ENCODE results near the gene AGBL4.

AGBL4 gene

DNA sequence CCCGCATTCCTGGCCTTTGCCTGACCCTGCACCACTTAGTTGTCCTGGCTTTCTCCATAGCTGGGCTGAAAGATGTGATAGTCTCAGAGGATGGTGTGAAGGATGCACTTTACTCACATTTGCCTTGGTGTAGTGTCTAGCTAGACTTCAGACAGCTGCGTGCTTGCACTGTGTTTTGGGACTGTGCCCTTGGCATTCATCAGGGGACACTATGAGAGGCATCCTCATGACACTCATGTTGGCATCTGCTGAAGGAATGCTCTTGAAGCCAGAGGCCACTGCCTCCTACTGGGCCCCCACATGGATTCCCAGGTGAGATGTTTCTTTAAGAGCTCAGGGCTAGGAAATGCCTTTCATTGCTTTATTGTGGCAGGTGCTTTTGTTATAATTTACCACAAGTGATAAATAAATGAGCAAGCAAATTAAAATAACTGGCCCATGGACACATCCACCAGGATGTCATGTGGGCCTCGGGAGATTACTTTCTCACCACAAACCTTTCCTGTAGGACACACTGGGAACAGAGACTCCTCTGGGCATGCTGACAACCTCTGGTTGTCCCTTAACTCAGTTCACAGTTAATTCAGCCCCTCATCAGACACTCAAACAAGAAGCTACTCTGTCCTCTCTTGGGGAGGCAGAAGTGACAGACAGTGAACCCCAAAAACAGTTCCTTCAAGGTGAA is 1452.3 kb downstream of the AGBL4 start:
- H3K4me3 ChIP-seq (ENCODE audit: low read length): no peak overlapping the region
- no peak for TF ChIP-seq CTCF (conservative IDR thresholded peaks at IDR 0.05; ENCODE audit: low read length)

DNA sequence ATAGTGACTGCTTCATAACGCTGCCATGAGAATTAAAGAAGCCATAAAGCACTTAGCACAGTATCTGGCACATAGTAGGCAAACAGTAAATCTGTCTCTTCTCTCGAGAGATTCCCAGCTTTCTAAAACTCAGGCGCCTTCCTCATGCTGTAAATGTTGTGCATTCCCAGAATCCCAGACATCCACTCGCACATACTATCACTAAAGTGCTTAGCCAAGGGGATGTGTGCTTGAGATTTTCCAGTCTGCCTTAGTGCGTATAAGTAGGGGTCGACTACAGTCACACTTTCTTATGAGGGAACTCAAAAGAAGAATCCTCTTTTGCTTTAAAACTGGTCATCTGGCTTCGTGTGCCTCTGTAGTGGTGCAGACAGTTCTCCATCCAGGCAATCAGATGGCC is 1453.2 kb downstream of the AGBL4 start:
- DNase-seq (ENCODE audit: low read depth): no peak
- TF ChIP-seq CTCF (conservative IDR thresholded peaks at IDR 0.05; ENCODE audit: low read length): no peak
- no peak overlapping the region for H3K4me3 ChIP-seq (ENCODE audit: low read length)

More for the DNA sequence above, 1452.3 kb downstream of the AGBL4 start:
- DNase-seq (ENCODE audit: low read depth): no peak

DNA sequence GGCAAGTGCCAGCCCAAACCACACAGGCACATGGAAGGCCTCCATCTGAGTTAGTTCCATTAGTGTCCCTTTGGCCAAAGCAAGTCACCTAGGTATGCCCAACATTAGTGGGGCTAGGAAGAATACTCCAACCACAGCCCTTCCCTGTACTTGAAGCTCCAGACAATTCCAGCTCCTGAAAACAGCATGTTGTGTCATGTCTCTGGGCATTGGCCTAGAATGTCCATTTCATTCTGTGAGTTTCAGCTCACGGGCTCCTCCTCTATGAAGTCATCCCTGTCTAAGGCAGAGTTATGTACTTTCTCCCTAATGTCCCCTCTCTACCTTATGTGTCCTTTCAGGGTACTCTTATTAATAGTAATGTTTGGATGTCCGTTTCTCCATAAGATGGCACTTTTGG is 1455.3 kb downstream of the AGBL4 start:
- no peak for TF ChIP-seq CTCF (conservative IDR thresholded peaks at IDR 0.05; ENCODE audit: low read length)
- no peak for DNase-seq (ENCODE audit: low read depth)
- H3K4me3 ChIP-seq (ENCODE audit: low read length): no peak overlapping the region

DNA sequence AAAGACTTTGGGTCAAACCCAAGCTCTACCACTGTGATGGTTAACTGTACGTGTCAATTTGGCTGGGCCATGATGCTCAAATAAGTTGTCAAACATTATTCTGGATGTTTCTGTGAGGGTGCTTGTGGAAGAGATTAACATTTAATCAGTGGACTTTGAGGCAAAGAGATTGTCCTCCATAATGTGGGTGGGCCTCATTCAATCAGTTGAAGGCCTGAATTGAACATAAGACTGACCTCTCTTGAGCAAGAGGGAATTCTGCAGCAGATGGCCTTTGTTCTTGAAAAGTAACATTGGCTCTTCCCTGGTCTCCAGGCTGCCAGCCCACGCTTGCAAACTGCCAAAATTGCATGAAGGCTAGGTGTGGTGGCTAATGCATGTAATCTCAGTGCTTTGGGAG is 1457.3 kb downstream of the AGBL4 start:
- H3K4me3 ChIP-seq (ENCODE audit: low read length): no peak overlapping the region
- DNase-seq (ENCODE audit: low read depth): no peak
- no peak for TF ChIP-seq CTCF (conservative IDR thresholded peaks at IDR 0.05; ENCODE audit: low read length)

- no peak for TF ChIP-seq CTCF (conservative IDR thresholded peaks at IDR 0.05; ENCODE audit: low read length)
- no peak for DNase-seq (ENCODE audit: low read depth)
- no peak overlapping the region for H3K4me3 ChIP-seq (ENCODE audit: low read length)
Observed at GRCh38 chr1:48563021-48563420, 1460.7 kb downstream of the AGBL4 start.

DNA sequence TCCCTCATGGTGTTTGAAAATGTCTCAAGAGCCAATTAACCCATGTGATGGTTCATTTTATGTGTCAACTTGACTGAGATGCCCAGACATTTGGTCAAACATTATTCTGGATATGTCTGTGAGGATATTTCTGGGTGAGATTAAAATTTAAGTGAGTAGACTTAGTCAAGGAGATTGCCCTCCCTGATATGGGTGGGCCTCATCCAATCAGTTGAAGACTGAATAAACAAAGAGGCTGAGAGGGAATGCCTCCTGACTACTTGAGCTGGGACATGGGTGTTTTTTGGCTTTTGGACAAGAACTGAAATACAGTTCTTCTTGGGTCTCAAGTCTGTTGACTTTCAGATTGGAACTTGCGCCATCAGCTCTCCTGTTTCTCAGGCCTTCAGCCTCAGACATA is 1462.3 kb downstream of the AGBL4 start:
- H3K4me3 ChIP-seq (ENCODE audit: low read length): no peak overlapping the region
- DNase-seq (ENCODE audit: low read depth): no peak
- TF ChIP-seq CTCF (conservative IDR thresholded peaks at IDR 0.05; ENCODE audit: low read length): no peak

DNA sequence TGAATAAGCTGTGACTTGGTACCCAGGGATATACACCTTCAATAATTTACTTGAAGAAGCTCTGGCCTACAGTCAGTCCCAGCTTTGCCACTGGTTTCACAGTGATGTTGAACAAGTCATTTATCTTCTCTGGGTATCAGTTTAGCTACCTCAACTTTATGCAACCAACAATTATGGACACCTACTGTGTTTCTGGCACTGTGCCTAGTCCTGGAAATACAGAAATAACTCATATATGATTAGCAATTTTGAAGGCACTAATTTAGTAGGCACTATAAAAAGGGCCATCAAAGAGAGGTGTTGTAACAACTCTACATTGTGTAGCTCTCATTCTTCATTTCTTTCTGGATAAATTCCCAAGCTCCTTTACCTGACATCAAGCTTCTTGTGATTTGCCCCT is 1463.2 kb downstream of the AGBL4 start:
- H3K4me3 ChIP-seq (ENCODE audit: low read length): no peak overlapping the region
- no peak for DNase-seq (ENCODE audit: low read depth)
- no peak for TF ChIP-seq CTCF (conservative IDR thresholded peaks at IDR 0.05; ENCODE audit: low read length)
